Lung (tissue), 12 donors: ENCODE data around the gene GAB2. TPM values are rescaled to one million over a fixed set of nuclear protein-coding genes. Genes with fewer than 3 reads are reported as not detected.

Experiments used
- ATAC-seq: fragments of 200-7000 bp; cut with Tn5 transposase; one replicate; pipeline ENCODE4 v1.9.1; 2020; ENCODE audit warnings: moderate number of reproducible peaks; ENCODE audit not compliant: insufficient read depth, low FRiP score
- DNase-seq, 3 donors: peaks; one replicate each; pipeline ENCODE4 v3.0.0-alpha.2; 2013 to 2017
- H3K27ac ChIP-seq, 2 donors: one replicate each; pipeline ENCODE4 v1.5.1; 2013; ENCODE audit warnings: mild to moderate bottlenecking in 2 of 2, moderate library complexity in 2 of 2, control low read depth in 1 of 2, inconsistent platforms in 1 of 2, low read depth in 1 of 2, low read length in 1 of 2
- H3K27me3 ChIP-seq, 3 donors: one replicate each; pipeline ENCODE4 v1.5.1; 2013; ENCODE audit warnings: low read length in 2 of 3; ENCODE audit not compliant: control insufficient read depth in 3 of 3, insufficient read depth in 3 of 3
- H3K36me3 ChIP-seq, 4 donors: one replicate each; pipeline ENCODE4 v1.5.1; 2013; ENCODE audit warnings: low read length in 4 of 4, mild to moderate bottlenecking in 1 of 4, moderate library complexity in 1 of 4; ENCODE audit not compliant: control insufficient read depth in 4 of 4, insufficient read depth in 4 of 4
- H3K4me1 ChIP-seq, 5 donors: one replicate each; pipeline ENCODE4 v1.5.1; 2013; ENCODE audit warnings: low read length in 5 of 5, mild to moderate bottlenecking in 2 of 5, moderate library complexity in 1 of 5; ENCODE audit not compliant: control insufficient read depth in 5 of 5, insufficient read depth in 5 of 5
- H3K4me3 ChIP-seq: one replicate; pipeline ENCODE4 v1.5.1; 2013; ENCODE audit warnings: mild to moderate bottlenecking, control low read depth, moderate library complexity
- H3K9ac ChIP-seq, 2 donors: one replicate each; pipeline ENCODE4 v1.5.1; 2013; ENCODE audit warnings: low read length in 2 of 2, control low read depth in 1 of 2; ENCODE audit not compliant: insufficient read depth in 1 of 2
- H3K9me3 ChIP-seq, 4 donors: one replicate each; pipeline ENCODE4 v1.5.1; 2013; ENCODE audit warnings: low read length in 3 of 4, mild to moderate bottlenecking in 1 of 4, moderate library complexity in 1 of 4; ENCODE audit not compliant: control insufficient read depth in 4 of 4, insufficient read depth in 3 of 4
- CTCF ChIP-seq: IDR thresholded peaks from 2 replicates; pipeline ENCODE4 v1.5.1; 2012; ENCODE audit warnings: mild to moderate bottlenecking; ENCODE audit errors: control extremely low read depth, extremely low read depth
- WGBS, 2 donors: extraction: QIAGEN DNeasy Blood & Tissue Kit; methylation state at CpG; one replicate each; pipeline ENCODE4 v1.1.7; 2013; 5-methylcytosine and 5-hydroxymethylcytosine counted together
- polyA plus RNA-seq, 2 donors: library from polyadenylated mRNA; stranded (reverse); fragments of 200-250 nt; gene quantifications; one replicate each; pipeline ENCODE4 v1.2.1, GENCODE V29; 2013
- total RNA-seq, 2 donors: library from RNA; depleted of rRNA in 1 of 2; stranded (reverse); fragments of >200 nt in 1 of 2; gene quantifications; one replicate each; pipeline ENCODE4 v1.2.1, GENCODE V29; 2014 to 2021
- donor health status: control.
- donor health status: control.
- donor health status: Bipolar disorder and iron deficiency.
- donor health status: healthy.
- donor health status: DM: yes; HTN: yes; CAD: no.

Gene GAB2
- total and polyA plus RNA-seq, 4 donors, result 17.8 to 47.9 (median 23.1) TPM

GRCh38 chr11:78372114-78372768 is 45.4 kb downstream of the GAB2 start:
- H3K4me1 ChIP-seq, result peaks cover 6 to 17% (median 9%) of the 10 kb centered on the region in 5 donors
- no peak for TF ChIP-seq CTCF
- H3K4me3 ChIP-seq, result no peak overlapping the region
- H3K9me3 ChIP-seq, result no peaks in the 10 kb centered on the region
- no peak overlapping the region for H3K9ac ChIP-seq
- no peaks in the 10 kb centered on the region for H3K36me3 ChIP-seq
- DNase-seq (peak in 2 of 3 donors; percentile 37 to 46), ATAC-seq (no peak)
- H3K27ac ChIP-seq, result no peak overlapping the region
- no peaks in the 10 kb centered on the region for H3K27me3 ChIP-seq
- 66 to 78% methylated on average over 4 of the region's 4 CpGs for WGBS, 2 donors

DNA sequence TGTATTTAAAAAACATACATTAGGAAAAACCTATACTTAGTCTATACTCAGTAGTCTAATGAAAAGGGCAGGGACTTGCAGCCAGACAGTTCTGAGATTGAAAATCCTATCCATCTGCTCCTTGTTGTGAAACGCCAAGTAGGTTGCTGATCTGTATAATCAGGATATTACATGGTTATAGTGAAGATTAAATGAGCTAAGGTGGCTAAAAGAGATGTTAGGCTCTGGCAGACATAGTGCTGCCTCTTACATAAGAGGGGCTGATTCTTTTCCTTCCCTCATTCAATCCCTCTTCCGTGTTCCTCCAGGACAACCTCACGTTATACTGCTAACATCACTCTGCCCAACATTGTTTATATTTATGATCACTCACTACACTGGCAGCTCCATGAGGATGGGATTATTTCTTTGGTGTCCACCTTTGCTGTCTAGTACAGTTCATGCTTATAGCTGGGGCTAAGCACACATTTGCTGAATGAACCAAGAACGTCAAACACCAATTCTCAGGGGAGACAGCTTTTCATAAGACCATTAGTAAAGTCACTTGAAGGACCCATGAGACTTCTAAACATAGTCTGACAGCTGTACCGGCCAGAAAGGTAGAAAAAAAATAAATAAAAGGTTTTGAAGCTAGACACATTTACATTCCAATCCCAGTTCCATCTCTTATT is 46.3 kb downstream of the GAB2 start:
- H3K36me3 ChIP-seq, result no peaks in the 10 kb centered on the region
- no peak for TF ChIP-seq CTCF
- 39 to 49% methylated on average over 5 of the region's 5 CpGs for WGBS, 2 donors
- H3K4me1 ChIP-seq, result peaks cover 6 to 17% (median 9%) of the 10 kb centered on the region in 5 donors
- no peaks in the 10 kb centered on the region for H3K27me3 ChIP-seq
- DNase-seq, result no peak
- H3K27ac ChIP-seq, result no peak overlapping the region
- no peaks in the 10 kb centered on the region for H3K9me3 ChIP-seq
- H3K9ac ChIP-seq, result no peak overlapping the region
- H3K4me3 ChIP-seq, result no peak overlapping the region
- ATAC-seq, result no peak

- Histone ChIP-seq H3K27ac (peak overlapping the region in 1 of 2 donors; percentile 82), H3K4me3 (no peak overlapping the region), H3K36me3 (no peaks in the 10 kb centered on the region), H3K4me1 (peaks cover 9 to 24% (median 11%) of the 10 kb centered on the region in 5 donors), H3K9me3 (no peaks in the 10 kb centered on the region), H3K27me3 (no peaks in the 10 kb centered on the region), H3K9ac (no peak overlapping the region)
- WGBS, 2 donors, result 55 to 63% methylated on average over 7 of the region's 7 CpGs
- ATAC-seq, result peak; percentile 56
- DNase-seq, result no peak
- no peak for TF ChIP-seq CTCF
Measured at GRCh38 chr11:78370406-78371172, 47.0 kb downstream of the GAB2 start.
